WTC11 (cell line): ENCODE data around the gene CRX. TPM values are rescaled to one million over a fixed set of nuclear protein-coding genes. Genes with fewer than 3 reads are reported as not detected.

Experiments used
- ARID4B ChIP-seq: sonication (generic); formaldehyde crosslinking; IDR thresholded peaks from 2 replicates; pipeline ENCODE4 v1.8.0; 2023; ENCODE audit warnings: missing genetic modification reagents, mild to moderate bottlenecking, borderline replicate concordance
- GABPB1 ChIP-seq: sonication (generic); formaldehyde crosslinking; IDR thresholded peaks from 2 replicates; pipeline ENCODE4 v1.8.1; 2023; ENCODE audit warnings: mild to moderate bottlenecking, missing genetic modification reagents
- NR1H2 ChIP-seq: sonication (generic); formaldehyde crosslinking; IDR thresholded peaks from 2 replicates; pipeline ENCODE4 v1.9.0; 2021; ENCODE audit warnings: mild to moderate bottlenecking, moderate library complexity, missing genetic modification reagents
- NR2C2 ChIP-seq: sonication (generic); formaldehyde crosslinking; IDR thresholded peaks from 2 replicates; pipeline ENCODE4 v1.8.0; 2022; ENCODE audit warnings: mild to moderate bottlenecking, missing genetic modification reagents
- ZNF281 ChIP-seq: sonication (generic); formaldehyde crosslinking; IDR thresholded peaks from 2 replicates; pipeline ENCODE4 v1.8.0; 2023; ENCODE audit warnings: mild to moderate bottlenecking, missing genetic modification reagents
- ZNF317 ChIP-seq: sonication (generic); formaldehyde crosslinking; IDR thresholded peaks from 2 replicates; pipeline ENCODE4 v1.8.1; 2023; ENCODE audit warnings: low read depth, mild to moderate bottlenecking, moderate library complexity, missing genetic modification reagents, borderline replicate concordance
- ZNF532 ChIP-seq: fragments of 250-450 bp; sonication (Bioruptor Pico); IDR thresholded peaks from 2 replicates; pipeline ENCODE4 v1.9.0; 2021; ENCODE audit warnings: mild to moderate bottlenecking, borderline replicate concordance
- total RNA-seq: library from RNA; stranded (reverse); gene quantifications from 3 replicates; pipeline ENCODE4 v1.2.3, GENCODE V29; 2021
- TF ChIP-seq, protein P1 (sequence below): sonication (generic); formaldehyde crosslinking; IDR thresholded peaks from 2 replicates; pipeline ENCODE4 v1.8.1; 2023; ENCODE audit warnings: mild to moderate bottlenecking, missing genetic modification reagents, moderate library complexity
- TF ChIP-seq, protein P2 (sequence below): fragments of 250-450 bp; sonication (Bioruptor Pico); IDR thresholded peaks from 2 replicates; pipeline ENCODE4 v1.9.0; 2021; ENCODE audit warnings: mild to moderate bottlenecking
- TF ChIP-seq, protein P3 (sequence below): sonication (generic); formaldehyde crosslinking; IDR thresholded peaks from 2 replicates; pipeline ENCODE4 v1.8.0; 2022; ENCODE audit warnings: mild to moderate bottlenecking, missing genetic modification reagents
- TF ChIP-seq, protein P4 (sequence below): sonication (generic); formaldehyde crosslinking; IDR thresholded peaks from 2 replicates; pipeline ENCODE4 v1.8.1; 2023; ENCODE audit warnings: mild to moderate bottlenecking, moderate library complexity, missing genetic modification reagents
- TF ChIP-seq, protein P5 (sequence below): sonication (generic); formaldehyde crosslinking; IDR thresholded peaks from 2 replicates; pipeline ENCODE4 v1.8.0; 2022; ENCODE audit warnings: mild to moderate bottlenecking, missing genetic modification reagents

CRX gene
- total RNA-seq, 1 experiment from 2014 or later, result 0.17 TPM

GRCh38 chr19:47779524-47780214 lies 42.1 kb upstream of the CRX start (continued):
- no peak for TF ChIP-seq ZNF317 (CRISPR knock-in tag)
- TF ChIP-seq, protein P1, sequence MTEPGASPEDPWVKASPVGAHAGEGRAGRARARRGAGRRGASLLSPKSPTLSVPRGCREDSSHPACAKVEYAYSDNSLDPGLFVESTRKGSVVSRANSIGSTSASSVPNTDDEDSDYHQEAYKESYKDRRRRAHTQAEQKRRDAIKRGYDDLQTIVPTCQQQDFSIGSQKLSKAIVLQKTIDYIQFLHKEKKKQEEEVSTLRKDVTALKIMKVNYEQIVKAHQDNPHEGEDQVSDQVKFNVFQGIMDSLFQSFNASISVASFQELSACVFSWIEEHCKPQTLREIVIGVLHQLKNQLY, result no peak
- no peak for TF ChIP-seq NR1H2 (CRISPR knock-in tag)
- no peak for TF ChIP-seq ZNF281
- no peak for TF ChIP-seq GABPB1 (CRISPR knock-in tag)
- TF ChIP-seq NR2C2, result no peak
- TF ChIP-seq, protein P2, sequence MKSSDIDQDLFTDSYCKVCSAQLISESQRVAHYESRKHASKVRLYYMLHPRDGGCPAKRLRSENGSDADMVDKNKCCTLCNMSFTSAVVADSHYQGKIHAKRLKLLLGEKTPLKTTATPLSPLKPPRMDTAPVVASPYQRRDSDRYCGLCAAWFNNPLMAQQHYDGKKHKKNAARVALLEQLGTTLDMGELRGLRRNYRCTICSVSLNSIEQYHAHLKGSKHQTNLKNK (CRISPR knock-in tag), result no peak
- TF ChIP-seq ZNF532 (CRISPR knock-in tag), result no peak
- TF ChIP-seq, protein P3, sequence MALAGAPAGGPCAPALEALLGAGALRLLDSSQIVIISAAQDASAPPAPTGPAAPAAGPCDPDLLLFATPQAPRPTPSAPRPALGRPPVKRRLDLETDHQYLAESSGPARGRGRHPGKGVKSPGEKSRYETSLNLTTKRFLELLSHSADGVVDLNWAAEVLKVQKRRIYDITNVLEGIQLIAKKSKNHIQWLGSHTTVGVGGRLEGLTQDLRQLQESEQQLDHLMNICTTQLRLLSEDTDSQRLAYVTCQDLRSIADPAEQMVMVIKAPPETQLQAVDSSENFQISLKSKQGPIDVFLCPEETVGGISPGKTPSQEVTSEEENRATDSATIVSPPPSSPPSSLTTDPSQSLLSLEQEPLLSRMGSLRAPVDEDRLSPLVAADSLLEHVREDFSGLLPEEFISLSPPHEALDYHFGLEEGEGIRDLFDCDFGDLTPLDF, result no peak
- TF ChIP-seq, protein P4, sequence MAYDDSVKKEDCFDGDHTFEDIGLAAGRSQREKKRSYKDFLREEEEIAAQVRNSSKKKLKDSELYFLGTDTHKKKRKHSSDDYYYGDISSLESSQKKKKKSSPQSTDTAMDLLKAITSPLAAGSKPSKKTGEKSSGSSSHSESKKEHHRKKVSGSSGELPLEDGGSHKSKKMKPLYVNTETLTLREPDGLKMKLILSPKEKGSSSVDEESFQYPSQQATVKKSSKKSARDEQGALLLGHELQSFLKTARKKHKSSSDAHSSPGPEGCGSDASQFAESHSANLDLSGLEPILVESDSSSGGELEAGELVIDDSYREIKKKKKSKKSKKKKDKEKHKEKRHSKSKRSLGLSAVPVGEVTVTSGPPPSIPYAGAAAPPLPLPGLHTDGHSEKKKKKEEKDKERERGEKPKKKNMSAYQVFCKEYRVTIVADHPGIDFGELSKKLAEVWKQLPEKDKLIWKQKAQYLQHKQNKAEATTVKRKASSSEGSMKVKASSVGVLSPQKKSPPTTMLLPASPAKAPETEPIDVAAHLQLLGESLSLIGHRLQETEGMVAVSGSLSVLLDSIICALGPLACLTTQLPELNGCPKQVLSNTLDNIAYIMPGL (CRISPR knock-in tag), result no peak
- TF ChIP-seq, protein P5, sequence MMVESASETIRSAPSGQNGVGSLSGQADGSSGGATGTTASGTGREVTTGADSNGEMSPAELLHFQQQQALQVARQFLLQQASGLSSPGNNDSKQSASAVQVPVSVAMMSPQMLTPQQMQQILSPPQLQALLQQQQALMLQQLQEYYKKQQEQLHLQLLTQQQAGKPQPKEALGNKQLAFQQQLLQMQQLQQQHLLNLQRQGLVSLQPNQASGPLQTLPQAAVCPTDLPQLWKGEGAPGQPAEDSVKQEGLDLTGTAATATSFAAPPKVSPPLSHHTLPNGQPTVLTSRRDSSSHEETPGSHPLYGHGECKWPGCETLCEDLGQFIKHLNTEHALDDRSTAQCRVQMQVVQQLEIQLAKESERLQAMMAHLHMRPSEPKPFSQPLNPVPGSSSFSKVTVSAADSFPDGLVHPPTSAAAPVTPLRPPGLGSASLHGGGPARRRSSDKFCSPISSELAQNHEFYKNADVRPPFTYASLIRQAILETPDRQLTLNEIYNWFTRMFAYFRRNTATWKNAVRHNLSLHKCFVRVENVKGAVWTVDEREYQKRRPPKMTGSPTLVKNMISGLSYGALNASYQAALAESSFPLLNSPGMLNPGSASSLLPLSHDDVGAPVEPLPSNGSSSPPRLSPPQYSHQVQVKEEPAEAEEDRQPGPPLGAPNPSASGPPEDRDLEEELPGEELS (CRISPR knock-in tag), result no peak
- TF ChIP-seq ARID4B (CRISPR knock-in tag), result no peak
